Smooth muscle cell (in vitro differentiated cells): ENCODE results near the gene NAALADL2. TPM values are rescaled to one million over a fixed set of nuclear protein-coding genes. Genes with fewer than 3 reads are reported as not detected.

Experiments
- DNase-seq: peaks from one replicate; lab custom pipeline; 2025; ENCODE audit not compliant: unreplicated experiment; lab: John Stamatoyannopoulos, UW
- H2AFZ ChIP-seq: fragments of 200-600 bp; sonication (generic); 2 replicates; pipeline ENCODE4 v1.6.0; 2016; ENCODE audit warnings: antibody characterized with exemption, low read depth, mild to moderate bottlenecking
- H3F3A ChIP-seq: fragments of 200-600 bp; sonication (generic); 2 replicates; pipeline ENCODE4 v1.6.0; 2017; ENCODE audit warnings: antibody characterized with exemption, low read depth
- H3K27ac ChIP-seq: fragments of 200-600 bp; sonication (generic); 2 replicates; pipeline ENCODE4 v1.5.1; 2016; ENCODE audit warnings: low read depth, mild to moderate bottlenecking
- H3K27me3 ChIP-seq: fragments of 200-600 bp; sonication (generic); 2 replicates; pipeline ENCODE4 v1.6.1; 2016; ENCODE audit warnings: low read depth, mild to moderate bottlenecking
- H3K36me3 ChIP-seq: fragments of 200-600 bp; sonication (generic); 2 replicates; pipeline ENCODE4 v1.5.1; 2016; ENCODE audit warnings: low read depth
- H3K4me1 ChIP-seq: fragments of 200-600 bp; sonication (generic); 2 replicates; pipeline ENCODE4 v1.5.1; 2016; ENCODE audit warnings: low read depth
- H3K4me2 ChIP-seq: fragments of 200-600 bp; sonication (generic); 2 replicates; pipeline ENCODE4 v1.6.0; 2016; ENCODE audit warnings: mild to moderate bottlenecking
- H3K4me3 ChIP-seq: fragments of 200-600 bp; sonication (generic); 2 replicates; pipeline ENCODE4 v1.5.1; 2016; ENCODE audit warnings: mild to moderate bottlenecking
- H3K79me2 ChIP-seq: fragments of 200-600 bp; sonication (generic); 2 replicates; pipeline ENCODE4 v1.6.0; 2016; ENCODE audit warnings: low read depth, mild to moderate bottlenecking
- H3K9ac ChIP-seq: fragments of 200-600 bp; sonication (generic); 2 replicates; pipeline ENCODE4 v1.6.0; 2016; ENCODE audit warnings: low read depth
- H3K9me3 ChIP-seq: fragments of 200-600 bp; sonication (generic); replicated peaks from 2 replicates; pipeline ENCODE4 v1.5.1; 2016; ENCODE audit warnings: low read depth
- H4K20me1 ChIP-seq: fragments of 200-600 bp; sonication (generic); 2 replicates; pipeline ENCODE4 v1.6.0; 2016; ENCODE audit warnings: low read depth
- CTCF ChIP-seq: fragments of 200-600 bp; sonication (generic); IDR thresholded peaks from 2 replicates; pipeline ENCODE4 v1.5.1; 2017; ENCODE audit warnings: borderline replicate concordance, mild to moderate bottlenecking, antibody characterized with exemption; ENCODE audit not compliant: insufficient read depth, poor library complexity, severe bottlenecking
- WGBS: methylation state at CpG from one replicate; pipeline ENCODE4 v1.1.7; 2016; ENCODE audit warnings: low lambda C conversion rate; 5-methylcytosine and 5-hydroxymethylcytosine counted together
- polyA plus RNA-seq: library from polyadenylated mRNA; unstranded; fragments of >200 nt; fragmentation: Nextera tagmentation; extraction: Ambion mirVana; gene quantifications from 2 replicates; pipeline ENCODE4 v1.2.1, GENCODE V29; 2016
- total RNA-seq: library from RNA; depleted of rRNA; stranded (reverse); fragments of >200 nt; gene quantifications from 2 replicates; pipeline ENCODE4 v1.2.3, GENCODE V29; 2014

The NAALADL2 gene
- total and polyA plus RNA-seq, 2 experiments from 2014 or later: 2.5 to 13.8 TPM

DNA sequence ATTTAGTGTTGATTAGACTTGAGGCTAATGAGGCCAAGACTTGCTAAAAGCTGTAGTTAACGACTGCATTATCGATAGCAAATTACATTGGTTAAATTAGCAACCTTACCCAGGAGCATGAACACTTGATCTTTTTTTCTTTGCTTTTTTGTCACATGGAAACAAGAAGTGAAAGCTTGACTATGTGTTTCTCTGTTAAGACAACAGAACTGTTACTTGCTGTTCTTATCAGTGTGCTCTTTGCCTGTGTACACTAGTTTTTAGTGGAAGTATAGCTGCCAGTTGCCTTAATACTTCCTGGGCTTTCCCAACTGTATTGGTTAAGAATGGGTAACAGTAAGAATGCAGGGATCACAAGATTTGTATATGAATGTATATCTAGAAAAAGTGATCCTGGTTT lies 625.5 kb downstream of the NAALADL2 start:
- H3K27ac ChIP-seq: no peak overlapping the region
- no peak overlapping the region for H3K4me2 ChIP-seq
- no peak overlapping the region for H3K9ac ChIP-seq
- no peaks in the 10 kb centered on the region for H3K9me3 ChIP-seq
- no peaks in the 10 kb centered on the region for H3K36me3 ChIP-seq
- H3K79me2 ChIP-seq: no peaks in the 10 kb centered on the region
- whole genome bisulfite sequencing: 98% methylated on average over 2 of the region's 2 CpGs
- no peaks in the 10 kb centered on the region for H4K20me1 ChIP-seq
- no peak for TF ChIP-seq CTCF
- H2AFZ ChIP-seq: no peak overlapping the region
- no peaks in the 10 kb centered on the region for H3F3A ChIP-seq
- no peak for DNase-seq
- H3K27me3 ChIP-seq: peaks cover 53% of the 10 kb centered on the region
- no peaks in the 10 kb centered on the region for H3K4me1 ChIP-seq
- no peak overlapping the region for H3K4me3 ChIP-seq

- no peak overlapping the region for H3K9ac ChIP-seq
- H3K9me3 ChIP-seq: no peaks in the 10 kb centered on the region
- DNase-seq: no peak
- H3K4me2 ChIP-seq: no peak overlapping the region
- 92% methylated on average over 1 of the region's 1 CpG for WGBS
- no peaks in the 10 kb centered on the region for H4K20me1 ChIP-seq
- TF ChIP-seq CTCF: no peak
- no peak overlapping the region for H3K27ac ChIP-seq
- peaks cover 45% of the 10 kb centered on the region for H3K27me3 ChIP-seq
- no peaks in the 10 kb centered on the region for H3K4me1 ChIP-seq
- H2AFZ ChIP-seq: no peak overlapping the region
- no peaks in the 10 kb centered on the region for H3K79me2 ChIP-seq
- no peak overlapping the region for H3K4me3 ChIP-seq
- no peaks in the 10 kb centered on the region for H3F3A ChIP-seq
- no peaks in the 10 kb centered on the region for H3K36me3 ChIP-seq
Observed at GRCh38 chr3:175485436-175485835, 626.3 kb downstream of the NAALADL2 start.

GRCh38 chr3:175486255-175486654 lies 627.1 kb downstream of the NAALADL2 start:
- no peaks in the 10 kb centered on the region for H4K20me1 ChIP-seq
- DNase-seq: no peak
- H3K27me3 ChIP-seq: peaks cover 37% of the 10 kb centered on the region
- no peaks in the 10 kb centered on the region for H3K79me2 ChIP-seq
- H3K4me3 ChIP-seq: no peak overlapping the region
- no peak overlapping the region for H3K9ac ChIP-seq
- H3K27ac ChIP-seq: no peak overlapping the region
- no peaks in the 10 kb centered on the region for H3K9me3 ChIP-seq
- no peaks in the 10 kb centered on the region for H3F3A ChIP-seq
- TF ChIP-seq CTCF: no peak
- no peaks in the 10 kb centered on the region for H3K36me3 ChIP-seq
- no peak overlapping the region for H3K4me2 ChIP-seq
- WGBS: 89% methylated on average over 6 of the region's 6 CpGs
- H3K4me1 ChIP-seq: no peaks in the 10 kb centered on the region
- no peak overlapping the region for H2AFZ ChIP-seq

GRCh38 chr3:175489406-175489805 lies 630.3 kb downstream of the NAALADL2 start:
- H4K20me1 ChIP-seq: no peaks in the 10 kb centered on the region
- no peak for TF ChIP-seq CTCF

More at GRCh38 chr3:175489406-175489805, 630.3 kb downstream of the NAALADL2 start:
- H3K9ac ChIP-seq: no peak overlapping the region
- H3K9me3 ChIP-seq: no peaks in the 10 kb centered on the region
- no peak overlapping the region for H3K4me3 ChIP-seq
- DNase-seq: no peak
- no peaks in the 10 kb centered on the region for H3F3A ChIP-seq
- no peak overlapping the region for H3K27ac ChIP-seq
- no peaks in the 10 kb centered on the region for H3K79me2 ChIP-seq
- no peaks in the 10 kb centered on the region for H3K36me3 ChIP-seq
- H2AFZ ChIP-seq: no peak overlapping the region
- H3K4me2 ChIP-seq: no peak overlapping the region
- no peaks in the 10 kb centered on the region for H3K4me1 ChIP-seq
- peaks cover 29% of the 10 kb centered on the region for H3K27me3 ChIP-seq
- WGBS: 88% methylated on average over 1 of the region's 1 CpG
